Left lobe of liver (tissue), 2 donors: ENCODE results near the gene AOC3. TPM values are rescaled to one million over a fixed set of nuclear protein-coding genes. Genes with fewer than 3 reads are reported as not detected.
"Not testable (repeated sequence)": the region's sequence is repeated elsewhere in the genome, so short reads cannot be mapped to it uniquely, and the experiment has no call there.

Experiments used
- ATAC-seq: fragments of 200-7000 bp; cut with Tn5 transposase; one replicate; pipeline ENCODE4 v1.9.1; 2020; ENCODE audit warnings: mild to moderate bottlenecking, moderate library complexity
- DNase-seq: peaks from one replicate; pipeline ENCODE4 v3.0.0-alpha.2; 2020; ENCODE audit warnings: low spot score
- total RNA-seq: library from RNA; stranded (reverse); gene quantifications from one replicate; pipeline ENCODE4 v1.2.1, GENCODE V29; 2021
- donor health status: DM: no; HTN: no; CAD: no; lungs with moderate emphysema.
- donor health status: DM: no; HTN: yes; CAD: no.

The AOC3 gene
- total RNA-seq, 1 donor from 2014 or later = 8.6 TPM

DNA sequence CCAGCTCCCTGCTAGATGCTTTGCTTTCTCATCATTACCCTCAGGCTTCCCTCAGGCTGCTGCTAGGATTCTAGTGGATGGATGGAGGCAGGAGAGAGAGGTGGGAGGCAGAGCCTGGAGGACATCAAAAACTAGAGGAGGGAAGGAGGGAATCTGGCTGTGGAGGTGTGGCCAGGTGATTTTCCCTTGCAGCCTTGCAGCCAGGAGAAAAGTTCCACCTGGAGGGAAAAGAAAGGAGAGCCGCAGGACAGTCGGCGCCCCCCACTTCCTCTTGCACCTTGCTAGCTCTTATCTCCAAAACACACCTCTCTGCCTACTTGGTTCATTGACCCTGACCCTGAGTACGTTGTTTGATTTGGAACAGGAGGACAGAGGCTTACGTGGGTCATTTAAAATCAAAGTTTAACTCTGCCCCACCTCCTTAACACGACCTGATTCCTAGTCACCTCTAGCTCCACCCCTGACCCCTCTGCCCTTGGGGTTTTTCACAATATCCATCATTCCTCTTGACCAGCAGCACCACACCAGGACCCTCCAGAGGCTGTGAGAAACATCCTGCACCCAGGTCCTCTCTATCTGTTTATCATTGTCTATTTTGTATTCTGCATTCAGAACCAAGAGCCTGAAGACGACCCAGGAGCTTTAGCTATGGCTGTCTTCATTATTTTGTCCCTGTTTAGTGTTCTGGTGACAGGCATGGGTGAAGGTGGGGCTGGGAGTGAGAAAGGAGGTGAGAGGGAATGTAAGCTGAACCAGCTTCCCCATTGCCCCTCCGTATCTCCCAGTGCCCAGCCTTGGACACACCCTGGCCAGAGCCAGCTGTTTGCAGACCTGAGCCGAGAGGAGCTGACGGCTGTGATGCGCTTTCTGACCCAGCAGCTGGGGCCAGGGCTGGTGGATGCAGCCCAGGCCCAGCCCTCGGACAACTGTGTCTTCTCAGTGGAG, 15.9 kb downstream of the AOC3 start:
- peak; percentile 85 for DNase-seq
- ATAC-seq = peak; percentile 63

DNA sequence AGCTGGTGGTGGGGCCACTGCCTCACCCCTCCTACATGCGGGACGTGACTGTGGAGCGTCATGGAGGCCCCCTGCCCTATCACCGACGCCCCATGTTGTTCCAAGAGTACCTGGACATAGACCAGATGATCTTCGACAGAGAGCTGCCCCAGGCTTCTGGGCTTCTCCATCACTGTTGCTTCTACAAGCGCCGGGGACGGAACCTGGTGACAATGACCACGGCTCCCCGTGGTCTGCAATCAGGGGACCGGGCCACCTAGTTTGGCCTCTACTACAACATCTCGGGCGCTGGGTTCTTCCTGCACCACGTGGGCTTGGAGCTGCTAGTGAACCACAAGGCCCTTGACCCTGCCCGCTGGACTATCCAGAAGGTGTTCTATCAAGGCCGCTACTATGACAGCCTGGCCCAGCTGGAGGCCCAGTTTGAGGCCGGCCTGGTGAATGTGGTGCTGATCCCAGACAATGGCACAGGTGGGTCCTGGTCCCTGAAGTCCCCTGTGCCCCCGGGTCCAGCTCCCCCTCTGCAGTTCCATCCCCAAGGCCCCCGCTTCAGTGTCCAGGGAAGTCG, 16.8 kb downstream of the AOC3 start:
- peak; percentile 22 for ATAC-seq
- DNase-seq = not testable (repeated sequence)

DNA sequence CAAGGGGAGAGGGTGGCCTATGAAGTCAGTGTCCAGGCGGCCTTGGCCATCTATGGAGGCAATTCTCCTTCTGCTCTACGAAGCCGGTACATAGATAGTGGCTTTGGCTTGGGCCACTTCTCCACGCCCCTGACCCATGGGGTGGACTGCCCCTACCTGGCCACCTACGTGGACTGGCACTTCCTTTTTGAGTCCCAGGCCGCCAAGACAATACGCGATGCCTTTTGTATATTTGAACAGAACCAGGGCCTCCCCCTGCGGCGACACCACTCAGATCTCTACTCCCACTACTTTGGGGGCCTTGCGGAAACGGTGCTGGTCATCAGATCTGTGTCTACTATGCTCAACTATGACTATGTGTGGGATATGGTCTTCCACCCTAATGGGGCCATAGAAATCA, 17.3 kb downstream of the AOC3 start:
- DNase-seq (no peak), ATAC-seq (no peak)

DNA sequence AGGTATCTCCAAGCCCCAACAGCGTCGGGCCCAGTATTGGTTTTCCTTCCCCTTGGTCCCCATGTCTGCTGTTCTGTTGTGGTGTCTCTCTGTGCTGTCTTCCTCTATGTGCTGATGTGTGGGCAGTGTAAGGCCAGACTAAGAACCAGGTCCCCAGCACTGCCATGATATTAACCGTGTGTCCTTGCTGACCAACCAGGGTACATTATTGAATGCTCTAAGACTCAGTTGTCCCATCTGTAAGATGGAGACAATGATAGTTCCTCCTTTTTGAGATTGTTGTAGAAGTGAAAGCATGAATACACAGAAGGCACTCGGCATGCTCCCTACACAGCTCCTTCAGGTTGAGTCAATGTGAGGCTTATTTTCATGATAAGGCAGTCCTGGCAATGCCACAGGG, 20.6 kb downstream of the AOC3 start:
- no peak for ATAC-seq
- no peak for DNase-seq

DNA sequence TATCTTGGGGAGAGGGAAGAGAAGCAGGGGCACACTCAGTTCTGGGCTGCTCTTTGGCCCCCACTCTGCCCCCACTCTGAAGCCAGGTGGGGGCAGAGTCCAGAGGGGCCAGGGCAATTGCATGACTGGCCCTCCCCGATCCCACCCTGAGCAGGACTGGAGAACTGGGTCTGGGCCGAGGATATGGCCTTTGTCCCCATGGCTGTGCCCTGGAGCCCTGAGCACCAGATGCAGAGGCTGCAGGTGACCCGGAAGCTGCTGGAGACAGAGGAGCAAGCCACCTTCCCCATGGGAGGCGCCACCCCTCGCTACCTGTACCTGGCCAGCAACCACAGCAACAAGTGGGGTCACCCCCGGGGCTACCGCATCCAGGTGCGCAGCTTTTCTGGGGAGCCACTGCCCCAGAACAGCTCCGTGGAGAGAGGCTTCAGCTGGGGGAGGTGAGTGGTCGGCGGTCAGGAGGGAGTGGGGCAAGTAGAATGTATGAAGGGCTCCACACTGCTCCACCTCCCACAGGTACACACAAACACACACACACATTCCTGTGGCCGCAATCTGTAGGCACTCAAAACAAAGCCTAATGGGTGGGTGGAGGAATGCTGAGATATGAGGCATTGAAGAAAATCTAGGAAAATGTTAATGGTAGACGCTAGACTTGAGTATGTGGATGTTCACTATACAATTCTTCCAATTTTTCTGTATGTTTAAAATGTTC, 21.4 kb downstream of the AOC3 start:
- ATAC-seq (peak; percentile 41), DNase-seq (no peak)

DNA sequence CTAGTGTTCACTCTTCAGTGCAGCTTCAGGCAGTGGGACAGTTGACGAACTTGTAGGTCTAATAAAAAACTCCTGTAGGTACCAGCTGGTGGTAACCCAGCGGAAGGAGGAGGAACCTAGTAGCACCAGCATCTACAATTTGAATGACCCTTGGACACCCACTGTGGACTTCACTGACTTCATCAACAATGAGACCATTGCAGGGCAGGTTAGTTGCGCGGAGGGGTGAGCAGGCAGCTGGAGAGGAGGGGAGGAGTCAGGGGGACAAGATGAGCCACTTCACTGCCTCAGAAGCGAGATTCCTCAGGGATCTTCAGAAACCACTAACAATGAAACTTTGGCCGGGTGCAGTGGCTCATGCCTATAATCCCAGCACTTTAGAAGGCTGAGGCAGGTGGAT, 22.3 kb downstream of the AOC3 start:
- no peak for ATAC-seq
- no peak for DNase-seq

DNA sequence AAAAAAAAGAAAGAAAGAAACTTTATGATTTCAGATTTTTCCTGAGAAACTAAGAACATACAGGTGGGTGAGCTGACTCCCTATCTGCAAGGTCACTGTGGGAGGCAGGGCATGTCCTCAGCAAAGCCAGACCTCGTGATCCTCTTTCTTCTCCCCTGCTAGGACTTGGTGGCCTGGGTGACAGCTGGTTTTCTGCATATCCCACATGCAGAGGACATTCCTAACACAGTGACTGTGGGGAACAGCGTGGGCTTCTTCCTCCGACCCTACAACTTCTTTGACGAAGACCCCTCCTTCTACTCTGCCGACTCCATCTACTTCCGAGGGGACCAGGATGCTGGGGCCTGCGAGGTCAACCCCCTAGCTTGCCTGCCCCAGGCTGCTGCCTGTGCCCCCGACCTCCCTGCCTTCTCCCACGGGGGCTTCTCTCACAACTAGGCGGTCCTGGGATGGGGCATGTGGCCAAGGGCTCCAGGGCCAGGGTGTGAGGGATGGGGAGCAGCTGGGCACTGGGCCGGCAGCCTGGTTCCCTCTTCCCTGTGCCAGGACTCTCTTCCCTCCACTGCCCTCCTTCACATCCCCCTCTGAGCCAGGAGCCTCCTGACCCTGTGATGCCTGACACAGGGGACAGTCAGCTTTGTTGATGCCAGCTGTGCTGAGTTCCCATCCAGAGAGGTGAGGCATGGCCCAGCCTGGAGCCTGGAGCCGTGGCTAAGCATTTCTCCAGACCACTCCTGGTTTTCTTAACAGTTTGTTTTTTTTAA, 23.1 kb downstream of the AOC3 start:
- DNase-seq = not testable (repeated sequence)

DNA sequence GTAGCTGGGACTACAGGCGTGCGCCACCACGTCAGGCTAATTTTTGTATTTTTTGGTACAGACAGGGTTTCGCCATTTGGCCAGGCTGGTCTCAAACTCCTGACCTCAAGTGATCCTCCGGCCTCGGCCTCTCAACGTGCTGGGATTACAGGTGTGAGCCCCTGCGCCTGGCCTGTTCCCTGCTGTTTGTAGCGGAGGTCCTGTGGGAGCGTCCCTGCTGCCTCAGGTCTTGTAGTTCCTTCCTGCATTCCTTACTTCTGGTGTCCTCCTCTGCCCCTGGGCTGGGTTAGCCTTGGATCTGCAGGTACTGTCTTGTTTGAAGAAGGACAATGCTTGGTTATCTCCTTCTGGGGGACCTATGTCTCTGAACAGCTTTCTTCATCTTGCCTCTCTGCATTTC, 26.0 kb downstream of the AOC3 start:
- ATAC-seq = no peak
- no peak for DNase-seq

More for the DNA sequence above, 23.1 kb downstream of the AOC3 start:
- ATAC-seq = not testable (repeated sequence)

DNA sequence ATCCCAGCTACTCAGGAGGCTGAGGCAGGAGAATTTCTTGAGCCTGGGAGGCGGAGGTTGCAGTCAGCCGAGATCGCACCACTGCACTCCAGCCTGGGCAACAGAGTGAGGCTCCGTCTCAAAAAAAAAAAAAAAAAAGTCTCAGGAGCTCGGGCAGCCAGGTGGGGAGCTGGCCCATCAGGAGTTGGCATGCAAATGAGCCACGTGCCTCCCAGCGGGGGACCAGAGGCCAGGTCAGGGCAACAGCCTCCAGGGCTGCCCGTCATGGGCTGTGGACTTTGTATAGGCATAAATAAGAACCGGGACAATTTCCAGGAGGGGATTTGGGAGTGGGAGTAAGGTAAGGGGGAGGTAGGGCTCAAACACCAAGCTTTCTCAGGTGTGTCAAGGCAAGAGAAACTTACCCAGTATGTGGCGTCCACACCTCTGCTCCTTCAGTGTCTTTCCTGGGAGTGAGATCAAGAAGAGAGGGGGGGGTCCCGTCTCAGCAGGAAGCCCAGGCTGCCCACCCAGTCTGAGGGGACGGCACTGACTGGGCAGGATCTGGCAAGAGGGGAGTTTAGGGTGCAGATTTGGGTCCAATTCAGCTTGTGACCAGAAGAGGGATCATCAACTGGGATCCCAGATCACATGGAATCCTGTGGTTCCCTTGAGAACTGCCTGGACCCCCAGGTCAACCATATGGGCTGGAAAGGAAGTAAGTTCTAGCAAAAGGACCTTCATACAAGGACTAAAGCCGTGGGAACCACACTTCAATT, 27.3 kb downstream of the AOC3 start:
- peak; percentile 89 for DNase-seq
- ATAC-seq = peak; percentile 82

DNA sequence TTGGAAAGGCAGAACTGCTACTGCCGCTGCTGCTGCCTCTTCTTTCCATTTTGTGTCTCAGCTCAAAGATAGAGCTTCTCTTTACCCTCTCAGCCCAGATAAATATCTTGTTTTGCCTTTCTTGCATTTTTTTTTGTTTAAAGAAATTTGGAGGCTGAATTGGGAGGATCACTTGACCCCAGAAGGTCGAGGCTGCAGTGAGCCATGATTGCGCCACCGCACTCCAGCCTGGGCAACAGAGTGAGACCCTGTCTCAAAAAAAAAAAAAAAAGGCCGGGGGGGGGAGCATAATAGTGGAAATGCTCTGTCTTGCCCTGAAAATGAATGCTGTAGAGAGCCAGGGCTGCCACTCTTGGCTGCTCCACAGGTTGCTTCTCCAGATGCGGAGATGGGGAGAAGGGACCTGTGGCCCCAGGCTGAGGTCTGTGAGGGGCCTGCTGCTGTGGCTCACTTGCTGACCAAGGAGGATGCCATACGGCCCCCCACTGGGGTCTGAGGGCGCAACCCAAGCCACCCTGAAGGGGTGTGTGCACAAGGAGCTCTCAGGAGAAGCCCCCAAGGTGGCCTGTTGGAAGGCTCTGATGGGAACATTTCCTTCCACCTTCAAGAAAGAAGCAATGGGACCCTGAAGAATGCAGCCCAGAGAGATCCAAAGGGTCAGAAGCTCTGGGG, 28.1 kb downstream of the AOC3 start:
- DNase-seq = no peak
- ATAC-seq = no peak

DNA sequence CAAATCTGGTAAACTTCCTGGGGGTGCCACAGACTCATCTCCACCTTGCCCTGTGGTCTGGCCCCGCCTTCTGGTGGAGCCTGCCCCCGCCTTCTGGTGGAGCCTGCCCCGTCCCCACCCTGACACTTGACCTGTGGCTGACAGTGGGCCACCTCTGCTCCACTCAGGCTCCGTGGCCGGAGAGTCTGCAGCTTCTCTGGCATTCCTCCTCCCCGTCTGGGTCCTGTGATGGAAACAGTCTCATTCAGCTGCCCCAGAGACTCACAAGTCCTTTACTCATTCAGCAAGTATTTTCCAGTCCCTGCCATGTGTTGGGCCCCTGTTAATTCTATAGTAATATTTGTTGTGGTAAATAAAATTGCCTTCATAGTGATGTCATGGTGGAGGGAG, 28.6 kb downstream of the AOC3 start:
- ATAC-seq = no peak
- DNase-seq = no peak

DNA sequence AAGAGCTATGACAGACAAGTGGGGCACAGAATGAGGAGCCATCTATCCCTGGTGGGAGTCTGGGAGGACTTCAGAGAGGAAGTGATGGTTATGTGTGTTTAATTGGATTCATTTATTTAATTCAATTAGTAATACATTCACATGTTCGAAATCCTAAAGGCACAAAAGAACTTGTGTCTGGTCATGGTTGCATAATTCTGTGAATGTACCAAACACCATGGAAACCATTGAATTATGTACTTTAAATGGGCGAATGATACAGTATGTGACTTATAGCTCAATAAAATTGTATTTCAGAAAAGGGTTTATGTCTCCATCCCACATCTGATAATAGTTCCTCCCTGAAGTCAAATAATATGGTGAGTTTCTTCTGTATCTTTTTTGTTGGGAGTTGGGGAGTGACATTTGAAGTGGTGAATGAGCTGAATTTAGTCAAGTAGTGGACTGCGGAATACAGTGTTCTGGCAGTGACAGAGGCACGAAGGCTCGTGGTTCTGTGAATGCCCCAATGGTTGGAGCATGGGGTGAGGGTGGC, 29.8 kb downstream of the AOC3 start:
- DNase-seq = no peak
- no peak for ATAC-seq

DNA sequence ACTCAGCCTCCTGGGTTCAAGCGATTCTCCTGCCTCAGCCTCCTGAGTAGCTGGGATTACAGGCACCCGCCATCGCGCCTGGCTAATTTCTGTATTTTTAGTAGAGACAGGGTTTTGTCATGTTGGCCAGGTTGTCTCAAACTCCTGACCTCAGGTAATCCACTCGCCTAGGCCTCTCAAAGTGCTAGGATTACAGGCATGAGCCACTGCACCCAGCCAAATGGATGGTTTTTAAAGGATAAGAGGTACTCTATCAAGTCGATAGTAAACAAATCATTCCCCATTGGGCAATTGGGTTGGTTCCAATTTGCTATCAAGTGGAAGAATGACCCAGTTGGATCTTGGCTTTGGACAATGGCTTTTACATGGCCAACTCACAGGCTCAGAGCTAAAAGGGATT, 30.7 kb downstream of the AOC3 start:
- DNase-seq, ATAC-seq: not testable (repeated sequence)

DNA sequence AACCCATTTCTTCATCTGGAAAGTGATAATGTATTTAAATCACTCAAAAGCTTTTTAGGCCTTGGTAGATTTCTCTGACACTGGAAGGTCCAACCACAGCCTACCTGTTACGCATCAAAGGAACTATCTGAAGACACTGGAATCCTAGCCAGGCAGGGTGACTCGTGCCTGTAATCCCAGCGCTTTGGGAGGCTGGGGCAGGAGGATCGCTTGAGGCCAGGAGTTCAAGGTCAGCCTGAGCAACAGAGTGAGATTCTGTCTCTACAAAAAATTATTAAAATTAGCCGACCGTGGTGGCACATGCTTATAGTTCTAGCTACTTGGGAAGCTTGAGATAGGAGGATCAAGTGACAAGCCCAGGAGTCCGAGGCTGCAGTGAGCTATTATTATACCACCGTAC, 31.2 kb downstream of the AOC3 start:
- ATAC-seq (no peak), DNase-seq (no peak)

DNA sequence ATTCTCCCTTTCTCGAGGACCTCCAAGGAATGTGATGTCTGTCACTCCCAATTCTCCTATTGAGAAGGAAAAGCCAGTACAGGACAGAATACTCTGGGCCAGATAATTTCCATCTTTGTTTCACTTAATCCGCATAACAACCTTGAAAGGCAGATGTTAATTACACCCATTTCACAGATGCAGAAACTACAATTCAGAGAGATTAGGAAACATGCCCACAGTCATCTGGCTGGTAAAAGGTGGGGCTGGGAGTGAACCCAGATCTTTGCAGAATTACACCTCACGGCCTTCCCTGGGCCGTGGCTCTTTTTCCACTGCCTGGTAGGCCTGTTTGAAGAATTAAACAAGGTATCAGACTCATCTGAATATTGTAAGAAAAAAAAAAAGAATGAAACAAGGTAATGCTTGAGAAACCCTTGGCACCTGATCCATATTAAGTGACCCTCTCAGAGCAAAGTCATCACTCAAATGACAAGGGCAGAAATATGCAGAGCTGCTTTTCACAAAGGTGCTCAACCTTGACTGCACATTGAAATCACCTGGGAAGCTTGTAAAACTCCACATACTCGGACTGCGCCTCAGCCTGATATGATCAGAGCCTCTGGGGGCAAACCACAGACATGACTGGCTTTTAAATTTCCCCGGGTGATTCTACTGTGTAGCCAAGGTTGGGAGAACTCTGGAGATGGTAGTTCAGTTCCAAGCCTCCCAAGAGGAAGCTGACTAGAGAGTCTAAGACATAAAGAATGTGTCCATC, 33.0 kb downstream of the AOC3 start:
- DNase-seq (no peak), ATAC-seq (no peak)

DNA sequence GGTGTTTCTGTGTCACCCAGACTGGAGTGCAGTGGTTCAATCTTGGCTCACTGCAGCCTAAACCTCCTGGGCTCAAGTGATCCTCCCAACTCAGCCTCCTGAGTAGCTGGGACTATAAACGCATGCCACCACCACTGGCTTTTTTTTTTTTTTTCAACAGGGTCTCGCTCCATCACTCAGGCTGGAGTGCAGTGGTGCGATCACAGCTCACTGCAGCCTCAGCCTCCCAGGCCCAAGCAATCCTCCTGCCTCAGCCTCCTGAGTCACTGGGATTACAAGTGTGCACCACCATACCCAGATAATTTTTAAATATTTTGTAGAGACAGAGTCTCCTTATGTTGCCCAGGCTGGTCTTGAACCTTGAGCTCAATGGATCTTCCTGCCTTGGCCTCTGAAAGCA, 34.8 kb downstream of the AOC3 start:
- DNase-seq = not testable (repeated sequence)

DNA sequence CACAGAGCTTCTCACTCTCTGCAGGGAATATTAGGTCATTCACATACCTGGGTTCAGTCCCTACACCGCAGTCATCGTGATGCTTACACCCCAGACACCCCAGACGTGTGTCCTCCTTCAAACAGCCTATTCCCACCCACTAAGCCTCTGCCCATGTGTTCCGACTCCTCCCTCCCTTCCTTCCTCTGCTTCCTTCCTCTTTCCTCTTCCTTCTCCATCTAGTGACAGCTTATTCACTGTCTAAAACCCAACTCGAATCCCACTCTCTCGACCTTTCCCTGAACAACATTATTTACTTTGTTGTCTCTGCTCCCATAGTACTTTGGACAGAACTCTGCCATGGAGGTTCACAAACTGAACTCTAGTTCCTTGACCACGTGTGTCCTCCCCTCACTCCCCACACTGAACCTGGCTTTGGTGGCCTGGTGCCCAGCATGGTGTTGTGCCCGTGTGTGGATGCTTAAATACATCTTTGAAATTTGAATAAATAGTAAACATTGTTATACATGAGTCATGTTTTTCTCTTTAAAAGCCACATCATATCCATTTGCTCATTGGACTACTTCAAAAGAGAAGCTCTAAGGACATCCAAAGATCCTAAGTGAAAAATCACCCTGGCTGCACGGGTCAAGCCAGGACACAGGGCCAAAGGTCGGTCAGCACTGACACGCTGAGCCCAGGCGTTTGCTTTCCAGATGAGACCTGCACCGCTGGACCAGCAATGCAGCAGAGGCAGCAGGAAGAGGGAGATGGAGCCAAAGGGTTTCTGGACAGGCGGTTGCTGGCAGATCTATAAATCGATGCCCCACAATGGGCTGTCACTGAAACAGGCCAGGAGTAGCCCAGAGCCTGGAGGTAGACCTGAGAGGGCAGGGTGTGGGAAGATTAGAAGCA, 35.5 kb downstream of the AOC3 start:
- peak; percentile 82 for ATAC-seq
- peak; percentile 93 for DNase-seq

More for the DNA sequence above, 34.8 kb downstream of the AOC3 start:
- ATAC-seq = not testable (repeated sequence)

DNA sequence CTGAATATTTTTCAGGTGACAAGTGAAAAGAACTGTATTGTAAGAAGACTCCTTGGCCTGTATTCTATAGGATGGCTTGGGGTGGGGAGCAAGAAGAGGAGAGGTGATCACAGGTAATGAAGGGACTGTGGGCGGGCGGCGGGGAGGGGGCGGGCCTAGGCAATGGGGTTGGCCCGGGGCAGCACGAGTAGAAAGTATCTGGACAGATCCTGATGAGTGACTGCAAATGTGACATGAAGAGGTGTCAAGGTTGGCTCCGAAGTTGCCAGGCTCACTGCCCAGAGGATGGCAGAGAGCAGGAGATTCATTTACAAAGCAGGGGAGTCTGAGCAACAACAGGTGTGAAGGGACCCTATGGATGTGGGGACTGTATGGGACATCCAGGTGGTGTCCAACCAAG, 38.8 kb downstream of the AOC3 start:
- ATAC-seq (no peak), DNase-seq (no peak)
